GM19238 (cell line): ENCODE measurements around the gene ZNF292.
"Not testable (repeated sequence)": the region's sequence is repeated elsewhere in the genome, so short reads cannot be mapped to it uniquely, and the experiment has no call there.

Source experiments
- DNase-seq: peaks from one replicate; pipeline ENCODE4 v3.0.0; 2011; ENCODE audit warnings: low spot score; ENCODE audit not compliant: insufficient read length

ZNF292 gene

GRCh38 chr6:87274660-87275274, 119.4 kb downstream of the ZNF292 start:
- DNase-seq: no peak

- no peak for DNase-seq
These were observed 121.3 kb downstream of the ZNF292 start for GRCh38 chr6:87276624-87277023.

- no peak for DNase-seq
These were observed 121.8 kb downstream of the ZNF292 start for GRCh38 chr6:87277123-87277522.

GRCh38 chr6:87279196-87279595, 123.8 kb downstream of the ZNF292 start:
- DNase-seq: no peak

- no peak for DNase-seq
These were observed 126.1 kb downstream of the ZNF292 start for GRCh38 chr6:87281426-87281825.

DNA sequence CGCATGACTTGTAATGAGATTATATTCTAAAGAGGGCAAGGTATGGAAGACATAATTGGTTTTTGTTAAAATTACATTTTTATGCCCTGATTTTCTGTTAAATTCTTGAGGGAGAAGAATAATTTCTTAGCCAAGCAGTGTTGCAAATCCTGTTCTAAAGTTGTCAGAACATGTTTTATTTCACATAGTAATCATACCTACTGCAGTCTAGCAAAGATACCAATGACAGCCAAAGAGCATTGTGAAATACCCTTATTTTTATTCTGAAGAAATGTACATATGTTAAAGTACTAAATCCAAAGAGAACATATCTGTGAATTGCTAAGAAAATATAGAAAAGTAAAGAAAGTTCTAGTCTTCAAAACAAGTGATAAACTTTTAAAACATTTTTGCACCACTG, 127.4 kb downstream of the ZNF292 start:
- DNase-seq: no peak

- DNase-seq: no peak
These were observed 128.1 kb downstream of the ZNF292 start for GRCh38 chr6:87283461-87283860.

GRCh38 chr6:87287251-87287650, 131.9 kb downstream of the ZNF292 start:
- DNase-seq: no peak

DNA sequence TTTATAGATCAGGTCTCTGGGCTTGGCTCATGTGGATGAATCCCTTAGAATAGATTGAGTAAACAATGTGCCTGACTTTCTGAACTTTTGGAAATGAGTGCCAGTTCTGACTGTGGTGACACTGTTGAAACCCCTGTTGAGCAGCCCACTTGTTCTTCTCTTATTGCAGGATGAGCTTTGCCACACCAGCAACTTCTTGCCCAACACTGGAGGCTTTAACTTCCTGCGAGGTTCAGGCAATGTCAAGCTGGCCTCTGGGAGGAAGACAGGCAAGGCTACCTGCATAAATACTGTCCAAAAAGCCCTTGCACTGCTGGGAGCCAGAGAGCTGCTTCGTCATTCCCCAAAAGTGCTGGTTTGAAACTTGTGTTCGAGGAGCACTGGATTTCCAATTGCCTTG, 134.2 kb downstream of the ZNF292 start:
- no peak for DNase-seq

GRCh38 chr6:87291883-87292282, 136.5 kb downstream of the ZNF292 start:
- no peak for DNase-seq

GRCh38 chr6:87293526-87293925, 138.2 kb downstream of the ZNF292 start:
- DNase-seq: no peak

DNA sequence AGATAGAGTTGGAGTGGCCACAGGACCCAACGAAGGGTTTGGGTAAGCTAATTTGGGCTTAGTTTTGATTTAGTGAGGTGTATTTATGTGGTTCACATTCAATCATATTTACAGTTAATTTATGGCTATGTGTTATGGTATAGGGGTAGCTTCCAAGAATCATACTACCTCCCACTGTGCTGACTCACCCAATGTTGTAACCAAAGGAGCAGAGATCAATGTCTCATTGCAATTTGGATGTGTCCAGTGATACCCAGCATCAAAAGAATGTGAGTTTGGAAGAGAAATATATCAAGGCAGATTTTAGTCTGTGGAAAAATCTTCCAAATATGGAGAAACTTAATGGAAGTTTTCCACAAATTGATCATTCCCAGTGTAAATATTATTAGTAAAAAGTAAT, 141.8 kb downstream of the ZNF292 start:
- no peak for DNase-seq

- DNase-seq: not testable (repeated sequence)
These were observed 145.9 kb downstream of the ZNF292 start for GRCh38 chr6:87301277-87301676.

GRCh38 chr6:87308970-87309369, 153.6 kb downstream of the ZNF292 start:
- no peak for DNase-seq

DNA sequence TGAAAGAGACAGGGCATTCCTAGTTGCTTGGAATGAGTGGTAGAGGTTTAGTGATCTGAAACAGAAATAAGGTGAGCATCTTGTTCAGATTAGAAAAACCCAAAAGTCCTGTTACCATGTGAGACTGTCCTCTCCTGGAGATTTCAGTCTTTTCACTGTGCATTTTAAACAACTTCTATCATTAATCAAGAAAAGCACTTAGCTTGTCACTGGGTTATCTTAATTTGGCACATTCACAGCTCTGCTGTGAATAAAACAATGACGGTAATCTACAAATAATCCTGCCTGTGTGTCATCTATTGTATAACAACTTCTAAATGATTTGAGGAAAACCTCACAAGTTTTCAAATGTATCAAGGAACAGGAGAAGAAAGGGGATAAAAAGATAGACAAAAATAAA, 157.5 kb downstream of the ZNF292 start:
- no peak for DNase-seq
